Esophagus muscularis mucosa (tissue), 3 donors: ENCODE measurements around the gene GCNT1.

Experiments used
- EP300 ChIP-seq: sonication (generic); formaldehyde crosslinking; IDR thresholded peaks from one replicate; pipeline ENCODE4 v1.6.1; 2017; ENCODE audit warnings: antibody characterized with exemption
- TF ChIP-seq, protein P1 (sequence below), 3 experiments: fragments of 200-600 bp in 2 of 3; fragments of 450-650 bp in 1 of 3; sonication (generic) in 2 of 3; IDR thresholded peaks; one replicate each; pipeline ENCODE4 v1.5.1; 2017 to 2019; ENCODE audit warnings: antibody characterized with exemption in 3 of 3, mild to moderate bottlenecking in 2 of 3, moderate library complexity in 1 of 3

DNA sequence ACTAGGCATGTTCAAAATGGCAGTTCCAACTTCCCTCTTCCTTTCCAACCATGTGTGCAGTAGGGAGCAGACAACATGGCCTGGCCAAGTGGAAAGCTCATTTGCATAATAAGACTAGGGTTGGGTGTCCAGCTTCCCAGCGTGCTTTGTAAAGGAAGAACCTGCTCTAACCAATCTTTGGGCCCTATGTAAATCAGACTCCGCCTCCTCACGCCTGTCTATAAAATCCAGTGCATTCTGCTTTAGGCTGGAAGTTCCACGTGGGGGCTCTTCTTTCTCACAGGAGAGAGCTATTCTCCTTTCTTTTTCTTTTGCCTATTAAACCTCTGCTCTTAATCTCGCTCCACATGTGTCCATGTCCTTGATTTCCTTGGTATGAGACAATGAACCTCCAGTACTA is 83.4 kb downstream of the GCNT1 start:
- TF ChIP-seq, protein P1, sequence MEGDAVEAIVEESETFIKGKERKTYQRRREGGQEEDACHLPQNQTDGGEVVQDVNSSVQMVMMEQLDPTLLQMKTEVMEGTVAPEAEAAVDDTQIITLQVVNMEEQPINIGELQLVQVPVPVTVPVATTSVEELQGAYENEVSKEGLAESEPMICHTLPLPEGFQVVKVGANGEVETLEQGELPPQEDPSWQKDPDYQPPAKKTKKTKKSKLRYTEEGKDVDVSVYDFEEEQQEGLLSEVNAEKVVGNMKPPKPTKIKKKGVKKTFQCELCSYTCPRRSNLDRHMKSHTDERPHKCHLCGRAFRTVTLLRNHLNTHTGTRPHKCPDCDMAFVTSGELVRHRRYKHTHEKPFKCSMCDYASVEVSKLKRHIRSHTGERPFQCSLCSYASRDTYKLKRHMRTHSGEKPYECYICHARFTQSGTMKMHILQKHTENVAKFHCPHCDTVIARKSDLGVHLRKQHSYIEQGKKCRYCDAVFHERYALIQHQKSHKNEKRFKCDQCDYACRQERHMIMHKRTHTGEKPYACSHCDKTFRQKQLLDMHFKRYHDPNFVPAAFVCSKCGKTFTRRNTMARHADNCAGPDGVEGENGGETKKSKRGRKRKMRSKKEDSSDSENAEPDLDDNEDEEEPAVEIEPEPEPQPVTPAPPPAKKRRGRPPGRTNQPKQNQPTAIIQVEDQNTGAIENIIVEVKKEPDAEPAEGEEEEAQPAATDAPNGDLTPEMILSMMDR (IDR thresholded peaks at IDR 0.05) = no peak
- TF ChIP-seq EP300 = no peak
